Amygdala (tissue), 56 donors: ENCODE measurements around the gene FRAT1.

Experiments used
- DNase-seq, 56 donors: peaks; one replicate each; lab custom pipeline; 2025; lab: John Stamatoyannopoulos, UW

FRAT1 gene

GRCh38 chr10:97307441-97307840, 11.6 kb upstream of the FRAT1 start:
- DNase-seq, result no peak

GRCh38 chr10:97307866-97308780, 10.9 kb upstream of the FRAT1 start:
- no peak for DNase-seq

GRCh38 chr10:97311111-97311626, 7.9 kb upstream of the FRAT1 start:
- DNase-seq, result no peak

GRCh38 chr10:97312897-97313296, 6.2 kb upstream of the FRAT1 start:
- DNase-seq, result no peak

GRCh38 chr10:97314671-97315070, 4.4 kb upstream of the FRAT1 start:
- DNase-seq, result no peak

GRCh38 chr10:97319671-97320479, 804 bp downstream of the FRAT1 start:
- peak in 36 of 56 donors; percentile 10 to 69 (median 29) for DNase-seq

GRCh38 chr10:97320480-97321031, 1.5 kb downstream of the FRAT1 start:
- peak in 4 of 56 donors; percentile 10 to 43 (median 25) for DNase-seq

GRCh38 chr10:97321032-97321803, 2.1 kb downstream of the FRAT1 start:
- peak in 43 of 56 donors; percentile 14 to 75 (median 39) for DNase-seq

GRCh38 chr10:97321804-97322190, 2.7 kb downstream of the FRAT1 start:
- DNase-seq, result peak in 23 of 56 donors; percentile 7 to 64 (median 23)

GRCh38 chr10:97323501-97323900, 4.4 kb downstream of the FRAT1 start:
- DNase-seq, result no peak

- DNase-seq, result peak in 14 of 56 donors; percentile 4 to 40 (median 15)
Measured at GRCh38 chr10:97325754-97326153, 6.7 kb downstream of the FRAT1 start.

GRCh38 chr10:97327348-97328294, 8.6 kb downstream of the FRAT1 start:
- no peak for DNase-seq

- no peak for DNase-seq
Measured at GRCh38 chr10:97328646-97329453, 9.8 kb downstream of the FRAT1 start.

- no peak for DNase-seq
Measured at GRCh38 chr10:97329766-97330165, 10.7 kb downstream of the FRAT1 start.

GRCh38 chr10:97331153-97331703, 12.2 kb downstream of the FRAT1 start:
- no peak for DNase-seq

GRCh38 chr10:97332591-97333350, 13.7 kb downstream of the FRAT1 start:
- DNase-seq, result peak in 41 of 56 donors; percentile 9 to 71 (median 38)

- peak in 2 of 56 donors; percentile 49 to 55 for DNase-seq
Measured at GRCh38 chr10:97333351-97333600, 14.2 kb downstream of the FRAT1 start.
